Measurements from ENCODE around the gene NBEAL2.
A peak's percentile ranks its signal among the peaks of the same experiment; 100 is the strongest.

NBEAL2 gene

DNA sequence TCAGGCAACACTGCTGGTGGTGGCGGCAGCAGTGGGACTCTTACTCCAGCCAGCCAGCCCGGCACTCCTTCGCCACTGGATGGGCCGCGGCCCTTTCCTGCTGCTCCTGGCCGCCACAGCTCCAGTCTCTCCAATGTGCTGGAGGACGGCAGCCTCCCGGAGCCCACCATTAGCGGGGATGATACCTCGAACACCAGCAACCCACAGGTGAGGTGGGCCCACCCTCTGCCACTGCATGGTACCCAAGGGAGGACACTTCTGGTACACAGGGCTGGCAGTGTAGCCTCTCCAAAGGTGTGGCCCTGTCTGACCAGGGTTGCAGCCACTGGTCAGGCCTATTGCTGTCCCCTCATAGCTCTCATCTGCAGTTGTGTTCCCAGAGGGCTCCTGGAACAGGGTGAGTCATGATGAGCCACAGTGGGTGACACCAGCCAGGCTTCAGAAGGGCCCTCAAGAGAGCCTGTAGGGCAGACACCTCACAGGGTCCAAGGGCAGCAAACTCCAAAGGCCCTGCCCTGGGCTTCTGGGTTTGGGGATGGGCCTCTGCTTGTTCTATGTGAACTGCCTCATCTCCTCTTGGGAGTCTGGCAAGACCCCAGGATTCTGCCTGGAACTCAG lies 20.8 kb downstream of the NBEAL2 start:
- DNase-seq (ENCODE audit: low read depth) = no peak

DNA sequence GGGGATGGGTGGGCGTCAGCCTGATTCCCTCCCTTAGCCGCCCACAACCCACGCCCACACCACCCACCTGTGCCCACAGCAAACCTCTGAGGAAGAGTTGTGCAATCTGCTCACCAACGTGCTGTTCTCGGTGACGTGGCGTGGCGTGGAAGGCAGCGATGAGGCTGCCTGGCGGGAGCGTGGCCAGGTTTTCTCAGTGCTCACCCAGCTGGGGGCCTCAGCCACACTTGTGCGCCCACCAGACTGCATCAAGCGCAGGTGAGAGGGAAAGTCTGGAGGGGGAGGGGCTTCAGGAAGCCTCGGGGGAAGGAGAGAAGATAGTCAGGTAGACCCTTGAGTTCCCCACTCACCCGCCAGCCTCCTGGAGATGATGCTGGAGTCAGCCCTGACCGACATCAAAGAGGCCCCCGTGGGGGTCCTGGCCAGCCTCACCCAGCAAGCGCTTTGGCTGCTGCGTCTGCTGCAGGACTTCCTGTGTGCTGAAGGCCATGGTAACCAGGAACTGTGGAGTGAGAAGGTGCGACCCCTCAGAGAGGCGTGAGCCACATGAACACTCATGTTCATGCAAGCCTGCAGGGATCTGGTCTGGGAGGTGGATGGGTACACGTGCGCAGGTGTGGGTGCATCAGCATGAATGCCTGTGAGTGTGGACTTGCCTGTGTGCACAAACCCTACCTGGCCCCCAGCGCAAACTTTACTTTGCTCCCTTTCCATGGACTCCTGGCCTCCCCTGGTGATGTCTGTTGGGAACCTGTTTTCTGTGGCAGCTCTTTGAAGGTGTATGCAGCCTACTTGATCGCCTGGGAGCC lies 21.7 kb downstream of the NBEAL2 start:
- no peak for DNase-seq (ENCODE audit: low read depth)

DNA sequence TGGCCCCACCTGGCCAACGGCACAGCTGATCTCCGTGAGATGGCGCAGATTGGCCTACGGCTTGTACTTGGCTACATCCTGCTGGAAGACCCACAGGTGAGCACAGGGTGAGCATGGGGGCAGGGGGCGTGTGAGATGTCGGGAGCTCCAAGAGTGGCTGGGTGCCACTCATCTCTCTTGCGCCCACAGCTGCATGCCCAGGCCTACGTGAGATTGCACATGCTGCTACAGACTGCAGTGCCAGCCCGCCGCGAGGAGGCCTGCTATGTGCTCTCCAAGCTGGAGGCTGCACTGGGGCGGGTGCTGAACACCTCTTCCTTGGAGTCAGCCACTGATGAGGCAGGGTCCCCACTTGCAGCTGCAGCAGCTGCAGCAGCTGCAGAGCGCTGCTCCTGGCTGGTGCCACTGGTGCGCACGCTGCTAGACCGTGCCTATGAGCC lies 22.3 kb downstream of the NBEAL2 start:
- DNase-seq (ENCODE audit: low read depth) = no peak

DNA sequence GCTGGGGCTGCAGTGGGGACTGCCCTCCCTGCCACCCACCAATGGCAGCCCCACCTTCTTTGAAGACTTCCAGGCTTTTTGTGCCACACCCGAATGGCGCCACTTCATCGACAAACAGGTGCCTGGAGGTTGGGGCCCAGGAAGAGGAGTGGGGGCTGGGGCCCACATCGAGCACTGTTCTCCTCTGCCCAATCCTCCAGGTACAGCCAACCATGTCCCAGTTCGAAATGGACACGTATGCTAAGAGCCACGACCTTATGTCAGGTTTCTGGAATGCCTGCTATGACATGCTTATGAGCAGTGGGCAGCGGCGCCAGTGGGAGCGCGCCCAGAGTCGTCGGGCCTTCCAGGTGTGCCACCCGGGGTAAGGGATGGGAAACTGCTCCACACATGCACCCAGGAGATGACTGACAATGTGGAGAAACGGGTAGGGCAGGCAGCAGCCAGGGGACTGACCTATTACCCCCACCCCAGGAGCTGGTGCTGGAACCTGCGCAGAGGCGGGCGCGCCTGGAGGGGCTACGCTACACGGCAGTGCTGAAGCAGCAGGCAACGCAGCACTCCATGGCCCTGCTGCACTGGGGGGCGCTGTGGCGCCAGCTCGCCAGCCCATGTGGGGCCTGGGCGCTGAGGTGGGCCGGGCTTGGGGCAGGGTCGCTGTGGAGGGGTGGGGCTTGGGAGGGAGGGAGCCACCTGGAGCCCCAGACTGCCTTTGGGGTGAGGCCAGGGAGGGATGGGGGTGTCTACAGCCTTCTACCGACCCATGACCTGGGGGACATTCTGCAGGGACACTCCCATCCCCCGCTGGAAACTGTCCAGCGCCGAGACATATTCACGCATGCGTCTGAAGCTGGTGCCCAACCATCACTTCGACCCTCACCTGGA lies 22.9 kb downstream of the NBEAL2 start:
- DNase-seq (ENCODE audit: low read depth) = no peak

DNA sequence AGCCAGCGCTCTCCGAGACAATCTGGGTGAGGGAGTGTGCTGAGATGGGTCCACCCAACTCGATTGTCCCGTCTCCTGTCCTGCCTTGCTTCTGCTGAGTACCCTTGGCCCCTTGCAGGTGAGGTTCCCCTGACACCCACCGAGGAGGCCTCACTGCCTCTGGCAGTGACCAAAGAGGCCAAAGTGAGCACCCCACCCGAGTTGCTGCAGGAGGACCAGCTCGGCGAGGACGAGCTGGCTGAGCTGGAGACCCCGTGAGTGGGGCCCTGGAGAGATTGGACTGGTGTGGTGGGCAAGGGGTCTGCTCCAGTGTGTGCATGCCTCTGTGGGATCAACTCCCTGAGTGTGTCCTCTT lies 23.6 kb downstream of the NBEAL2 start:
- DNase-seq (ENCODE audit: low read depth) = no peak

DNA sequence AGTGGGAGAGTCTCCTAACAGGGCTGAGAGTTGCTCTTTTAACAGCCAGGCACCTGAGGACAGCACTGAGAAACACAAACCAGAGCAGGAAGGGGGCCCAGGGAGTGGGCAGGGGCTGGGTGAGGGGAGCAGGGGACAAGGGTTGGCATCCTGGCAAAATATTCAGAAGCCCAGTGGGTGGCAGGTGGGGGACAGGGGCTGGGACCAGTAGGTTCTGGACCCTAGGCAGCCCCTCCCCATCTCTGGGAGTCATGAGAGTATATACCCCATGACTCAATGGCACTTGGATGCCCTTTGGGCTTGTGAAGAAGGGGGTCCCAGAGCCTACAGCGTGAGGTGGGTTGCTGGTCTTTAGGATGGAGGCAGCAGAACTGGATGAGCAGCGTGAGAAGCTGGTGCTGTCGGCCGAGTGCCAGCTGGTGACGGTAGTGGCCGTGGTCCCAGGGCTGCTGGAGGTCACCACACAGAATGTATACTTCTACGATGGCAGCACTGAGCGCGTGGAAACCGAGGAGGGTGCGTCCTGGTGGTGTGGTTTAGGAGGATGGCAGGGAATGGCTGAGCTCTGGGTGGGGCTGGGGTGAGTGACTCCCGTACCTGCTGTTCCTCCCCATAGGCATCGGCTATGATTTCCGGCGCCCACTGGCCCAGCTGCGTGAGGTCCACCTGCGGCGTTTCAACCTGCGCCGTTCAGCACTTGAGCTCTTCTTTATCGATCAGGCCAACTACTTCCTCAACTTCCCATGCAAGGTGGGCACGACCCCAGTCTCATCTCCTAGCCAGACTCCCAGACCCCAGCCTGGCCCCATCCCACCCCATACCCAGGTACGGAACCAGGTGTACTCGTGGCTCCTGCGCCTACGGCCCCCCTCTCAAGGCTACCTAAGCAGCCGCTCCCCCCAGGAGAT lies 24.2 kb downstream of the NBEAL2 start:
- no peak for DNase-seq (ENCODE audit: low read depth)

DNA sequence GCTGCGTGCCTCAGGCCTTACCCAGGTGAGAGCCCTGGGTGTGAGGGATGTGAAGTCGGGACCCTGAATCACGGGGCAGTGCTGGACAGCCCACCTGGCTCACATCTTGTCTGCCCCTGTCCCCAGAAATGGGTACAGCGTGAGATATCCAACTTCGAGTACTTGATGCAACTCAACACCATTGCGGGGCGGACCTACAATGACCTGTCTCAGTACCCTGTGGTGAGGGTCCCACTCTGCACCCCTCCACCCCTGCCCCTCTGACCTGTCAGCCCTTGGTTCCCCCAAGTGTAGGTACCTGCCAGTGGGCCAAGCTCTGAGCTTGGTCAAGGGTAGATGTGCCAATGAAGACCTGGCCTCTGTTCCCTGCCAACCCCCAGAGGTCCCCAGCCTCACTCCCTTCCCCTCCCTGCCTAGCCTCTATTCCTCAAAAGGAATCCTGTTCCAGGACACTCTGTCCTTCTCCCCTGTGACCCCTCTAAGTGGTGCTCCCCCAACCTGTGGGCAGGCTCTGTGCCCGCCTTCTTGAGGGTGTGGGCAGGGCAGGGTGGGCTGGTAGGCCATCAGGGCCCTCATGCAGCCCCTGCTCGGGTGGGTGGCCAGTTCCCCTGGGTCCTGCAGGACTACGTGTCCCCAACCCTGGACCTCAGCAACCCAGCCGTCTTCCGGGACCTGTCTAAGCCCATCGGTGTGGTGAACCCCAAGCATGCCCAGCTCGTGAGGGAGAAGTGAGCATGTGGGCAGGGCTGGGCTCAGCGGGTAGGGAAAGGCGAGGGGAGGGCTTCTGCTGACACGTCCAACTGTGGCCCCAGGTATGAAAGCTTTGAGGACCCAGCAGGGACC lies 25.1 kb downstream of the NBEAL2 start:
- DNase-seq (ENCODE audit: low read depth) = no peak

DNA sequence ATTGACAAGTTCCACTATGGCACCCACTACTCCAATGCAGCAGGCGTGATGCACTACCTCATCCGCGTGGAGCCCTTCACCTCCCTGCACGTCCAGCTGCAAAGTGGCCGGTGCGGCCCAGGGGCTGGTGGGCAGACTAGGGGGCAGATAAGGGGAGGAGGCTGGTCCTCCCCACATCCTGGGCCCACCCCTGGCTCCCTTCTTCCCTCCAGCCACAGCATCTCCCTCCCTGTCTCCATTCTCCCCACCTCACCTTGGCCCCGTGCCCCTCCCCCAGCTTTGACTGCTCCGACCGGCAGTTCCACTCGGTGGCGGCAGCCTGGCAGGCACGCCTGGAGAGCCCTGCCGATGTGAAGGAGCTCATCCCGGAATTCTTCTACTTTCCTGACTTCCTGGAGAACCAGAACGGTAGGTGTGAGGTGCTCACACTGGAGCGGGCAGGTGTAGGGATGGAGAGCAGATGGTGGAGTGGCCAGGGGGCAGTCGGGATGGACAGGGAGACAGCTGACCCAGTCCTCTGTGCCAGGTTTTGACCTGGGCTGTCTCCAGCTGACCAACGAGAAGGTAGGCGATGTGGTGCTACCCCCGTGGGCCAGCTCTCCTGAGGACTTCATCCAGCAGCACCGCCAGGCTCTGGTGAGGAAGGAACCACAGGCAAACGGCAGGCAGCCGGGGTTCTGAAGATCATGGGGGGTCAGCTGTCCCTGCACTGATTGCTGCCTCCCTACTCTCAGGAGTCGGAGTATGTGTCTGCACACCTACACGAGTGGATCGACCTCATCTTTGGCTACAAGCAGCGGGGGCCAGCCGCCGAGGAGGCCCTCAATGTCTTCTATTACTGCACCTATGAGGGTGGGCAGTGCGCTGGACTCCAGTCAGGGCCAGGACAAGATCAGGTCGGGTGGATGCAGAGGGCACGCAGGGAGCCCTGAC lies 26.0 kb downstream of the NBEAL2 start:
- DNase-seq (ENCODE audit: low read depth) = no peak

DNA sequence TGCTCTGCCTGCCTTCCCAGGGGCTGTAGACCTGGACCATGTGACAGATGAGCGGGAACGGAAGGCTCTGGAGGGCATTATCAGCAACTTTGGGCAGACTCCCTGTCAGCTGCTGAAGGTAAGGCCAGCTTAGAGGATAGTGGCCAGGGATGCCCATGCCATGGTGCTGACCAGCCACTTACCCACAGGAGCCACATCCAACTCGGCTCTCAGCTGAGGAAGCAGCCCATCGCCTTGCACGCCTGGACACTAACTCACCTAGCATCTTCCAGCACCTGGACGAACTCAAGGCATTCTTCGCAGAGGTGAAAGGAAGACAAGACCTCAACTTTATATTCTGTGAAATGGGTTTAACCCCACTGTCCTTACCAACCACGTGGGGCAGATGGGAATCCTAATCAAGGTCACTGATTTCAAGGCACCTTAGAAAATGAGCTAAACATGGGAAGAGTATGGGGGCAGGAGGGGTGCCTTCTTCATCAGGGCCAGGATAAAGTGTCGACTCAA lies 26.7 kb downstream of the NBEAL2 start:
- no peak for DNase-seq (ENCODE audit: low read depth)

DNA sequence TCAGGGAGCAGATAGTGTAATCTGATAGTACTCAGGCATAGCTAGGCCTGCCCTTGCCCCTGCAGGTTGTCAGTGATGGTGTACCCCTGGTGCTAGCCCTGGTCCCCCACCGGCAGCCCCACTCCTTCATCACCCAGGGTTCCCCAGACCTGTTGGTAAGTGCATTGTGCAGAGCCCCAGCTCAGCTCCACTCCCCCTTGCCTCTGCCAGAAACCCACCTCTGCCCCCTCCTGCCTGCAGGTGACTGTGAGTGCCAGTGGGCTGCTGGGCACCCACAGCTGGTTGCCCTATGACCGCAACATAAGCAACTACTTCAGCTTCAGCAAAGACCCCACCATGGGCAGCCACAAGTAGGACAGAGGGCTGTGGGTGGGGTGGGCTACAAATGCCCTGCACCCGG lies 27.5 kb downstream of the NBEAL2 start:
- no peak for DNase-seq (ENCODE audit: low read depth)

DNA sequence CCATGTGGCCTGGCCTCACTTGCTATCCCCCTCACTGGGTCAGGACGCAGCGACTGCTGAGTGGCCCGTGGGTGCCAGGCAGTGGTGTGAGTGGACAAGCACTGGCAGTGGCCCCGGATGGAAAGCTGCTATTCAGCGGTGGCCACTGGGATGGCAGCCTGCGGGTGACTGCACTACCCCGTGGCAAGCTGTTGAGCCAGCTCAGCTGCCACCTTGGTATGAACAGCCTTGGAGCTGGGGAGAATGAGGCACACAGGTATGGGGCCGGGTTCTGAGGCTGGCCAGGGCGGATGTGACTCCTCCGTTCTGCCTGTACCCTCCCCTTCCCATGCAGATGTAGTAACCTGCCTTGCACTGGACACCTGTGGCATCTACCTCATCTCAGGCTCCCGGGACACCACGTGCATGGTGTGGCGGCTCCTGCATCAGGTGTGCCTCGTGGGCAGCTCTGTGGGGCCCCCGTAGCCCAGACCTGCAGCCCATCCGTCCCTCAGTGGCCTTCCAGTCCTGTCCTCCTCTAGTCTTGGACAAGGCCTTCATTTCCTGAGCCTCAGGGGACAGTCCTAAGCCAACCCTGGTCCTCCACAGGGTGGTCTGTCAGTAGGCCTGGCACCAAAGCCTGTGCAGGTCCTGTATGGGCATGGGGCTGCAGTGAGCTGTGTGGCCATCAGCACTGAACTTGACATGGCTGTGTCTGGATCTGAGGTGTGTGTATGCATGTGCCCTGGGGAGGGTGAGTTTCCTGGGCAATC lies 28.2 kb downstream of the NBEAL2 start:
- DNase-seq (ENCODE audit: low read depth) = no peak

DNA sequence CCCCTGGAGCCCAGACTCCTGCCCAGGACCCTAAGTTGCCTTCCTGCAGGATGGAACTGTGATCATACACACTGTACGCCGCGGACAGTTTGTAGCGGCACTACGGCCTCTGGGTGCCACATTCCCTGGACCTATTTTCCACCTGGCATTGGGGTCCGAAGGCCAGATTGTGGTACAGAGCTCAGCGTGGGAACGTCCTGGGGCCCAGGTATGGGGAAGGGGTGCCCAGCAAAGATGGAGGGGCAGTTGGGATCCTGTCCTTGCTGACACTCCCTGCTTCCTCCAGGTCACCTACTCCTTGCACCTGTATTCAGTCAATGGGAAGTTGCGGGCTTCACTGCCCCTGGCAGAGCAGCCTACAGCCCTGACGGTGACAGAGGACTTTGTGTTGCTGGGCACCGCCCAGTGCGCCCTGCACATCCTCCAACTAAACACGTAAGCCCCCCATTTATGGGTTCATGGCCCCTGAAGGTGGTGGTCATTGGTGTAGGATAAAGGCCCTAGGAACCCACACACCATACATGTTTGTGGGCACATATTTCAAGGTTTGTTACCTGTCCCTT lies 28.8 kb downstream of the NBEAL2 start:
- DNase-seq (ENCODE audit: low read depth) = no peak

DNA sequence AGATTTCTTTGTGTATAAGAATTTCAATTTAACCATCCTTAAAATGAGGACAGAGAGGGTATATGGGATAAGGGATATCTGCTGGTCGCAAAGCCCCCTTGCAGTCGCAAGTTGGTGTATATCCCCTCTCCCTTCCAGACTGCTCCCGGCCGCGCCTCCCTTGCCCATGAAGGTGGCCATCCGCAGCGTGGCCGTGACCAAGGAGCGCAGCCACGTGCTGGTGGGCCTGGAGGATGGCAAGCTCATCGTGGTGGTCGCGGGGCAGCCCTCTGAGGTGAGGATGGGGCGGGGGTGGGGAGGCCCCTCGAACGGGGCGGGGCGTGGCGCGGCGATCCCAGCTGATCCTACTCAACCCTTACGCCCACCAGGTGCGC lies 29.4 kb downstream of the NBEAL2 start:
- no peak for DNase-seq (ENCODE audit: low read depth)

DNA sequence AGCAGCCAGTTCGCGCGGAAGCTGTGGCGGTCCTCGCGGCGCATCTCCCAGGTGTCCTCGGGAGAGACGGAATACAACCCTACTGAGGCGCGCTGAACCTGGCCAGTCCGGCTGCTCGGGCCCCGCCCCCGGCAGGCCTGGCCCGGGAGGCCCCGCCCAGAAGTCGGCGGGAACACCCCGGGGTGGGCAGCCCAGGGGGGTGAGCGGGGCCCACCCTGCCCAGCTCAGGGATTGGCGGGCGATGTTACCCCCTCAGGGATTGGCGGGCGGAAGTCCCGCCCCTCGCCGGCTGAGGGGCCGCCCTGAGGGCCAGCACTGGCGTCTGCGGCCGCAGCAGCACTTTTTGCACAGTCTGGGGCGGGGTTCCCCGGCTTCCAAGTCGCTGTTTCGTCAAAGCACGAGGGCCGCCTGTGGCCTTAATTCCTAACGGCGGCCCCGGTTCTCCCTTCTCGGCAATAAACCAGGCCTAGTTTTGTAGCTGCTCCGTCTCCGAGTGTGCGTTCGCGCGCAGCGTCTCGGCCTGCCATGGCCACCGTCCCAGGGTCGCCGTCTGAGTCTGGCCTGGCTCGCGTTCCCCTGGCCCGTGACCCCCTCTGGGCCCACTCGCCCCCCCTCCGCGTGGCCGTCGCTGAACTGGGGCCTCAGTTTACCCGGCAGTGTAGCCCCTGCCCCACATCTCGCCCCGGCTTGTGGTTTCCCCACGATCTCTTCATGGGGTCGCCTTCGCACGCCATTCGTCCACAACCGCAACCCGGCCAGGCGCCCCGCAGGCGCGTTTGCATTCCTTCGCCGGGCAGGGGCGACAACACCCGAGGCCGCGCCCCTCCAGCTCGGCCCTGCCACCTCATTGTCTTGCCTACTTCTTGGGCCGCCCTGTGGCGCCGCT lies 30.0 kb downstream of the NBEAL2 start:
- DNase-seq (ENCODE audit: low read depth) = peak; percentile 41

DNA sequence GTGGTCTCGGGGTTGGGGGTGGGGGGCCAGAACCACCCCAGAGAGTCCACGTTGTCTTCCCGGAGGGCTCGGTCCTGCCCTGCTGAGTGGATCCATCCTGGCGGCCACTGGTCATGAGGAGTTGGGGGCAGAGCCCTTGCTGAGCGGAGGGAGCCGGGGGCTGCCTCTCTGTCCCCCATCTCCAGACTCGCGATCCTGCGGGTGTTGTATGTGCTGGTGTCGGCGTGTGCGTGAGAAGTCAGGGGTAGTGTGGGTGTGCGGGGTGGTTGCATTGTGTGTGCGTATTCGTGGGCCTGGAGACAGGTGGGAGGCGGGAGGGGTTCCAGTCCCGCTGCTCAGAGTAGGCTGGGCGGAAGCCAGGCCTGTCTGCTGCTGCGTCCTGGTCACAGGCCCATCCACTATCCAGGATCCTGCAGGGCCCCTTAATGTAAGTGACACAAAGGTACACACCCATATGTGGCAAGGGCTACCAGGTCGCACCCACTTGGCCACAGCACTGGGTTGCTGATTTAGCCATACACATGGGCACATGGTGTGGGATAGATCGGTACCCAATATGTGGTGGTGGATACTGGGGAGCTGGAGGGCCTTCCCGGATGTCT lies 30.7 kb downstream of the NBEAL2 start:
- no peak for DNase-seq (ENCODE audit: low read depth)

DNA sequence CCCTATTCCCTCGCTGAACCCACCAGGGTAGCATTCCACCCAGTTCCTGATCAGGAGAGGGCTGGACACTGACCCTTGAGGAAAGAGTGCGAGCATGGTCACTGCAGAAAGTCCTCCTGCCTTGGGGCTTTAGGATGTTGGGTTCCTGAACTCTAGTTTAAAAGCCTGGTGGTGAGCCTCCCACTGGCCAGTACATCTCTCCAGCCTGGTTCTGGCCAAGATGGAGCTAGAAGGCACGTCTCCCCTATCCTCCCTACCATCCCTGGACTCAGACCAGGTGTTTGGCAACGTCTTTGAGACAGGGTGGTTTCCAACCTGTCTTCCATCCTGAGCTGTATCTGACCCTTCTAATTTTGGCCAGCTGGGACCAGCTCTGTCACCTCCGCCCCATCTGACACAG lies 31.4 kb downstream of the NBEAL2 start:
- DNase-seq (ENCODE audit: low read depth) = no peak

DNA sequence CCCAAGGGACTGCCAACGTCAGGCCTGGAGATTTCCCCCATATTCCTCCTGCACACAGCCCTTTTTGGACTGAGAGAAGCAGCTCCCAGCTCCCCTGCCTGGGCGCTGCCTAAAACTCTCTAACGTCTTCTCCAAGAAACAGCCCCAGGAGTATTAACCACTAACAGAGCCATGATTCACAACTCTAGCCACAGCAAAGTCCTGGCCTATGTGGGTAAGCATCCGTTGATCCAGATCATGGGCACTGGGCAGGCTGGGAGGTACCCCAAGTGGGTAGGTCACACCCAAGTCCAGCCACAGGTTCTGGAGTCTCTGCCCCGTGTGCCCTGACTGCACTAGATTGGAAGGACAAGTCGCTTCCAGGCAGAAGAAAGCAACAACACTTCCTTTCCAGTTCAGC lies 31.9 kb downstream of the NBEAL2 start:
- DNase-seq (ENCODE audit: low read depth) = no peak

Data from stimulated activated CD8-positive, alpha-beta memory T cell treated with anti-CD3 and anti-CD28 coated beads, Interleukin-7, amount 100 ng/mL, for 24 hours (primary cell).